HEK293 (cell line): ENCODE results near the gene RAP2A.

Experiments used
- GFI1B ChIP-seq: fragments of 450-650 bp; formaldehyde crosslinking; IDR thresholded peaks from 2 replicates; pipeline ENCODE4 v1.5.1; 2016; ENCODE audit warnings: missing biosample characterization, missing genetic modification characterization
- IKZF3 ChIP-seq: fragments of 450-650 bp; IDR thresholded peaks from 2 replicates; pipeline ENCODE4 v1.5.0; 2018; ENCODE audit warnings: missing biosample characterization, mild to moderate bottlenecking, missing genetic modification characterization, moderate library complexity
- MEIS1 ChIP-seq: sonication (generic); formaldehyde crosslinking; IDR thresholded peaks from 2 replicates; pipeline ENCODE4 v1.8.1; 2022; ENCODE audit warnings: missing genetic modification reagents, mild to moderate bottlenecking, borderline replicate concordance
- OSR2 ChIP-seq: fragments of 450-650 bp; formaldehyde crosslinking; IDR thresholded peaks from 2 replicates; pipeline ENCODE4 v1.5.1; 2016; ENCODE audit warnings: missing biosample characterization, missing genetic modification characterization
- RBAK ChIP-seq: fragments of 450-650 bp; formaldehyde crosslinking; IDR thresholded peaks from 2 replicates; pipeline ENCODE4 v1.5.1; 2016; ENCODE audit warnings: missing biosample characterization, missing genetic modification characterization
- SCRT1 ChIP-seq: fragments of 450-650 bp; formaldehyde crosslinking; IDR thresholded peaks from 2 replicates; pipeline ENCODE4 v1.5.1; 2016; ENCODE audit warnings: missing biosample characterization, missing genetic modification characterization, borderline replicate concordance
- SETDB1 ChIP-seq: IDR thresholded peaks from one replicate; pipeline ENCODE4 v1.6.1; 2017; ENCODE audit warnings: mild to moderate bottlenecking, low read length, moderate library complexity, mixed read lengths; ENCODE audit not compliant: insufficient read length
- TCF7L2 ChIP-seq: IDR thresholded peaks from 2 replicates; pipeline ENCODE4 v1.6.1; 2011; ENCODE audit warnings: low read depth, mild to moderate bottlenecking, inconsistent platforms, low read length, moderate library complexity, borderline replicate concordance
- TRIM28 ChIP-seq: IDR thresholded peaks from 2 replicates; pipeline ENCODE4 v1.6.1; 2011; ENCODE audit warnings: low read length, control low read depth, borderline replicate concordance
- ZBTB1 ChIP-seq: fragments of 450-650 bp; formaldehyde crosslinking; IDR thresholded peaks from 2 replicates; pipeline ENCODE4 v1.5.1; 2016; ENCODE audit warnings: missing biosample characterization, missing genetic modification characterization
- ZBTB8A ChIP-seq: fragments of 450-650 bp; formaldehyde crosslinking; IDR thresholded peaks from 2 replicates; pipeline ENCODE4 v1.5.1; 2016; ENCODE audit warnings: missing biosample characterization, missing genetic modification characterization
- ZFP3 ChIP-seq: fragments of 450-650 bp; formaldehyde crosslinking; IDR thresholded peaks from 2 replicates; pipeline ENCODE4 v1.5.1; 2016; ENCODE audit warnings: low read depth, missing biosample characterization, missing genetic modification characterization
- ZNF112 ChIP-seq: fragments of 450-650 bp; formaldehyde crosslinking; IDR thresholded peaks from 2 replicates; pipeline ENCODE4 v1.5.0; 2017; ENCODE audit warnings: missing biosample characterization, missing genetic modification characterization
- ZNF175 ChIP-seq: fragments of 450-650 bp; formaldehyde crosslinking; IDR thresholded peaks from 2 replicates; pipeline ENCODE4 v1.5.1; 2016; ENCODE audit warnings: missing biosample characterization, missing genetic modification characterization
- ZNF292 ChIP-seq: fragments of 450-650 bp; formaldehyde crosslinking; IDR thresholded peaks from 2 replicates; pipeline ENCODE4 v1.5.1; 2016; ENCODE audit warnings: low read depth, missing biosample characterization, missing genetic modification characterization, borderline replicate concordance
- ZNF548 ChIP-seq: fragments of 450-650 bp; formaldehyde crosslinking; IDR thresholded peaks from 2 replicates; pipeline ENCODE4 v1.5.1; 2016; ENCODE audit warnings: missing biosample characterization, missing genetic modification characterization
- ZNF560 ChIP-seq: fragments of 450-650 bp; formaldehyde crosslinking; IDR thresholded peaks from 2 replicates; pipeline ENCODE4 v1.5.1; 2017; ENCODE audit warnings: missing biosample characterization, missing genetic modification characterization, borderline replicate concordance
- ZNF621 ChIP-seq: fragments of 450-650 bp; formaldehyde crosslinking; IDR thresholded peaks from 2 replicates; pipeline ENCODE4 v1.5.1; 2017; ENCODE audit warnings: missing biosample characterization, missing genetic modification characterization
- ZNF624 ChIP-seq: fragments of 450-650 bp; formaldehyde crosslinking; IDR thresholded peaks from 2 replicates; pipeline ENCODE4 v1.5.1; 2017; ENCODE audit warnings: missing biosample characterization, missing genetic modification characterization
- ZNF76 ChIP-seq: fragments of 450-650 bp; formaldehyde crosslinking; IDR thresholded peaks from 2 replicates; pipeline ENCODE4; 2016; ENCODE audit warnings: low read depth, missing biosample characterization, missing genetic modification characterization, borderline replicate concordance
- ZNF777 ChIP-seq: fragments of 450-650 bp; formaldehyde crosslinking; IDR thresholded peaks from 2 replicates; pipeline ENCODE4 v1.5.1; 2017; ENCODE audit warnings: missing biosample characterization, missing genetic modification characterization, borderline replicate concordance
- ZSCAN23 ChIP-seq: fragments of 450-650 bp; formaldehyde crosslinking; IDR thresholded peaks from 2 replicates; pipeline ENCODE4 v1.5.1; 2016; ENCODE audit warnings: missing biosample characterization, missing genetic modification characterization
- TF ChIP-seq, protein P1 (sequence below): fragments of 450-650 bp; formaldehyde crosslinking; IDR thresholded peaks from 2 replicates; pipeline ENCODE4 v1.5.1; 2016; ENCODE audit warnings: missing biosample characterization, missing genetic modification characterization
- TF ChIP-seq, protein P2 (sequence below): sonication (generic); formaldehyde crosslinking; IDR thresholded peaks from 2 replicates; pipeline ENCODE4 v1.8.1; 2022; ENCODE audit warnings: mild to moderate bottlenecking, moderate library complexity, missing genetic modification reagents
- TF ChIP-seq, protein P3 (sequence below): fragments of 450-650 bp; formaldehyde crosslinking; IDR thresholded peaks from 2 replicates; pipeline ENCODE4 v1.5.0; 2017; ENCODE audit warnings: missing biosample characterization, missing genetic modification characterization, borderline replicate concordance
- TF ChIP-seq, protein P4 (sequence below): fragments of 450-650 bp; formaldehyde crosslinking; IDR thresholded peaks from 2 replicates; pipeline ENCODE4 v1.5.1; 2016; ENCODE audit warnings: missing biosample characterization, missing genetic modification characterization
- TF ChIP-seq, protein P5 (sequence below): fragments of 450-650 bp; formaldehyde crosslinking; IDR thresholded peaks from 2 replicates; pipeline ENCODE4 v1.5.1; 2016; ENCODE audit warnings: missing biosample characterization, missing genetic modification characterization
- TF ChIP-seq, protein P6 (sequence below): fragments of 450-650 bp; formaldehyde crosslinking; IDR thresholded peaks from 2 replicates; pipeline ENCODE4 v1.5.1; 2016; ENCODE audit warnings: missing biosample characterization, missing genetic modification characterization

RAP2A gene

DNA sequence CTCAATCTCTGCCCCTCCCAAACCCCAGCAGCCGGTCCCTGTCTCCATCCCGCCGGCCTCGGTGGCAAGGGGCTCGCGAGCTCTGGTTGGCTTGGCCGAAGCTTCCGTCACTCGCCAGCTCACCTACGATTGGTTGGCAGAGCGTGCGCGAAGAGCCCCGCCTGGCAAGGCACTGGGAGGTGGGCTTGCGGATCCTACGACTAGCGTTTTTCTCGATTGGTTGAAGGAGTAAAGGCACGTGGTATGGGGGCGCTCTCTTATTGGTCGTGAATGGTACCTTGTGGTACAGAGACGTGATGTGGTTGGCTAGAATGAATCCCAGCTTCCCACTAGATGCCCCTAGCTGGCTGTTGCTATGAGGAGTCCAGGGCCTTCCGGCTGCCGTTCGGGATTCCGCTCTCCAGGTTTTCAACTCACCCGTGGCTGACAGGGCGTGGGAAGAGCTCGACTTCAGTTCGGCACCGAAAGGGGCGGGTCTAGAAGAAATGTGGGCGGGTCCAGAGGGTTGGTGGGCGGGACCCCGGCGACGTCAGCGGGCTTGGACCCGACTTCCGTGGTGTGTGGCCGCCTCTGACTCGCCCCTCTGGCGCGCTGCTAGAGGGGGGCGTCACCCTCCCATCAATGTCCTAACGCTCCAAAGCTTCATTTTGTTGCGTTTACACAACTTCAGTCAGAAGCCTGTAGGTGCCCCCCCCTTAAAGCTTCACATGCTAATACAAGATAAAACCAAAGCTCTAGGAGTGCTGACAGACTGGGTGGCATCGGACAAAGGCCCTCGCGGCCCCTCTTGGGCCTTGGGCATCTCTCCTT is 847 bp upstream of the RAP2A start (continued):
- peak; percentile 88 for TF ChIP-seq SETDB1
- no peak for TF ChIP-seq ZNF621 (tag by site-specific recombination)
- TF ChIP-seq SCRT1 (tag by site-specific recombination), result no peak
- TF ChIP-seq TRIM28, result peak; percentile 71; the same call in 1 of the 2 replicates
- TF ChIP-seq ZSCAN23 (tag by site-specific recombination), result no peak
- TF ChIP-seq ZBTB1 (tag by site-specific recombination), result no peak
- no peak for TF ChIP-seq RBAK (tag by site-specific recombination)
- TF ChIP-seq, protein P1, sequence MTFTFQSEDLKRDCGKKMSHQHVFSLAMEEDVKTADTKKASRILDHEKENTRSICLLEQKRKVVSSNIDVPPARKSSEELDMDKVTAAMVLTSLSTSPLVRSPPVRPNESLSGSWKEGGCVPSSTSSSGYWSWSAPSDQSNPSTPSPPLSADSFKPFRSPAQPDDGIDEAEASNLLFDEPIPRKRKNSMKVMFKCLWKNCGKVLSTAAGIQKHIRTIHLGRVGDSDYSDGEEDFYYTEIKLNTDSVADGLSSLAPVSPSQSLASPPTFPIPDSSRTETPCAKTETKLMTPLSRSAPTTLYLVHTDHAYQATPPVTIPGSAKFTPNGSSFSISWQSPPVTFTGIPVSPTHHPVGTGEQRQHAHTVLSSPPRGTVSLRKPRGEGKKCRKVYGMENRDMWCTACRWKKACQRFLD, result no peak
- TF ChIP-seq, protein P2, sequence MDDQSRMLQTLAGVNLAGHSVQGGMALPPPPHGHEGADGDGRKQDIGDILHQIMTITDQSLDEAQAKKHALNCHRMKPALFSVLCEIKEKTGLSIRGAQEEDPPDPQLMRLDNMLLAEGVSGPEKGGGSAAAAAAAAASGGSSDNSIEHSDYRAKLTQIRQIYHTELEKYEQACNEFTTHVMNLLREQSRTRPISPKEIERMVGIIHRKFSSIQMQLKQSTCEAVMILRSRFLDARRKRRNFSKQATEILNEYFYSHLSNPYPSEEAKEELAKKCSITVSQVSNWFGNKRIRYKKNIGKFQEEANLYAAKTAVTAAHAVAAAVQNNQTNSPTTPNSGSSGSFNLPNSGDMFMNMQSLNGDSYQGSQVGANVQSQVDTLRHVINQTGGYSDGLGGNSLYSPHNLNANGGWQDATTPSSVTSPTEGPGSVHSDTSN (CRISPR knock-in tag), result no peak
- TF ChIP-seq ZNF624 (tag by site-specific recombination), result no peak
- no peak for TF ChIP-seq ZNF175 (tag by site-specific recombination)
- TF ChIP-seq ZNF548, result no peak
- TF ChIP-seq GFI1B, result no peak
- TF ChIP-seq, protein P3, sequence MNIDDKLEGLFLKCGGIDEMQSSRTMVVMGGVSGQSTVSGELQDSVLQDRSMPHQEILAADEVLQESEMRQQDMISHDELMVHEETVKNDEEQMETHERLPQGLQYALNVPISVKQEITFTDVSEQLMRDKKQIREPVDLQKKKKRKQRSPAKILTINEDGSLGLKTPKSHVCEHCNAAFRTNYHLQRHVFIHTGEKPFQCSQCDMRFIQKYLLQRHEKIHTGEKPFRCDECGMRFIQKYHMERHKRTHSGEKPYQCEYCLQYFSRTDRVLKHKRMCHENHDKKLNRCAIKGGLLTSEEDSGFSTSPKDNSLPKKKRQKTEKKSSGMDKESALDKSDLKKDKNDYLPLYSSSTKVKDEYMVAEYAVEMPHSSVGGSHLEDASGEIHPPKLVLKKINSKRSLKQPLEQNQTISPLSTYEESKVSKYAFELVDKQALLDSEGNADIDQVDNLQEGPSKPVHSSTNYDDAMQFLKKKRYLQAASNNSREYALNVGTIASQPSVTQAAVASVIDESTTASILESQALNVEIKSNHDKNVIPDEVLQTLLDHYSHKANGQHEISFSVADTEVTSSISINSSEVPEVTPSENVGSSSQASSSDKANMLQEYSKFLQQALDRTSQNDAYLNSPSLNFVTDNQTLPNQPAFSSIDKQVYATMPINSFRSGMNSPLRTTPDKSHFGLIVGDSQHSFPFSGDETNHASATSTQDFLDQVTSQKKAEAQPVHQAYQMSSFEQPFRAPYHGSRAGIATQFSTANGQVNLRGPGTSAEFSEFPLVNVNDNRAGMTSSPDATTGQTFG (tag by site-specific recombination), result no peak
- TF ChIP-seq, protein P4, sequence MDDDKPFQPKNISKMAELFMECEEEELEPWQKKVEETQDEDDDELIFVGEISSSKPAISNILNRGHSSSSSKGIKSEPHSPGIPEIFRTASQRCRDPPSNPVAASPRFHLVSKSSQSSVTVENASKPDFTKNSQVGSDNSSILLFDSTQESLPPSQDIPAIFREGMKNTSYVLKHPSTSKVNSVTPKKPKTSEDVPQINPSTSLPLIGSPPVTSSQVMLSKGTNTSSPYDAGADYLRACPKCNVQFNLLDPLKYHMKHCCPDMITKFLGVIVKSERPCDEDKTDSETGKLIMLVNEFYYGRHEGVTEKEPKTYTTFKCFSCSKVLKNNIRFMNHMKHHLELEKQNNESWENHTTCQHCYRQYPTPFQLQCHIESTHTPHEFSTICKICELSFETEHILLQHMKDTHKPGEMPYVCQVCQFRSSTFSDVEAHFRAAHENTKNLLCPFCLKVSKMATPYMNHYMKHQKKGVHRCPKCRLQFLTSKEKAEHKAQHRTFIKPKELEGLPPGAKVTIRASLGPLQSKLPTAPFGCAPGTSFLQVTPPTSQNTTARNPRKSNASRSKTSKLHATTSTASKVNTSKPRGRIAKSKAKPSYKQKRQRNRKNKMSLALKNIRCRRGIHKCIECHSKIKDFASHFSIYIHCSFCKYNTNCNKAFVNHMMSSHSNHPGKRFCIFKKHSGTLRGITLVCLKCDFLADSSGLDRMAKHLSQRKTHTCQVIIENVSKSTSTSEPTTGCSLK (tag by site-specific recombination), result no peak
- TF ChIP-seq, protein P5, sequence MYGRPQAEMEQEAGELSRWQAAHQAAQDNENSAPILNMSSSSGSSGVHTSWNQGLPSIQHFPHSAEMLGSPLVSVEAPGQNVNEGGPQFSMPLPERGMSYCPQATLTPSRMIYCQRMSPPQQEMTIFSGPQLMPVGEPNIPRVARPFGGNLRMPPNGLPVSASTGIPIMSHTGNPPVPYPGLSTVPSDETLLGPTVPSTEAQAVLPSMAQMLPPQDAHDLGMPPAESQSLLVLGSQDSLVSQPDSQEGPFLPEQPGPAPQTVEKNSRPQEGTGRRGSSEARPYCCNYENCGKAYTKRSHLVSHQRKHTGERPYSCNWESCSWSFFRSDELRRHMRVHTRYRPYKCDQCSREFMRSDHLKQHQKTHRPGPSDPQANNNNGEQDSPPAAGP (tag by site-specific recombination), result no peak; the same call in 1 of the 2 replicates
- TF ChIP-seq ZBTB8A, result 0 out of 2 replicates have a peak, but pooled peaks have one; percentile 60
- no peak for TF ChIP-seq MEIS1 (CRISPR knock-in tag)
- TF ChIP-seq ZNF777 (tag by site-specific recombination), result no peak
- TF ChIP-seq IKZF3 (tag by site-specific recombination), result no peak
- no peak; the same call in 1 of the 2 replicates for TF ChIP-seq OSR2 (tag by site-specific recombination)
- no peak for TF ChIP-seq TCF7L2
- no peak for TF ChIP-seq ZFP3 (tag by site-specific recombination)
- no peak for TF ChIP-seq ZNF112 (tag by site-specific recombination)
- peak; percentile 66; the same call in 1 of the 2 replicates for TF ChIP-seq ZNF76
- no peak for TF ChIP-seq ZNF292 (tag by site-specific recombination)
- TF ChIP-seq, protein P6, sequence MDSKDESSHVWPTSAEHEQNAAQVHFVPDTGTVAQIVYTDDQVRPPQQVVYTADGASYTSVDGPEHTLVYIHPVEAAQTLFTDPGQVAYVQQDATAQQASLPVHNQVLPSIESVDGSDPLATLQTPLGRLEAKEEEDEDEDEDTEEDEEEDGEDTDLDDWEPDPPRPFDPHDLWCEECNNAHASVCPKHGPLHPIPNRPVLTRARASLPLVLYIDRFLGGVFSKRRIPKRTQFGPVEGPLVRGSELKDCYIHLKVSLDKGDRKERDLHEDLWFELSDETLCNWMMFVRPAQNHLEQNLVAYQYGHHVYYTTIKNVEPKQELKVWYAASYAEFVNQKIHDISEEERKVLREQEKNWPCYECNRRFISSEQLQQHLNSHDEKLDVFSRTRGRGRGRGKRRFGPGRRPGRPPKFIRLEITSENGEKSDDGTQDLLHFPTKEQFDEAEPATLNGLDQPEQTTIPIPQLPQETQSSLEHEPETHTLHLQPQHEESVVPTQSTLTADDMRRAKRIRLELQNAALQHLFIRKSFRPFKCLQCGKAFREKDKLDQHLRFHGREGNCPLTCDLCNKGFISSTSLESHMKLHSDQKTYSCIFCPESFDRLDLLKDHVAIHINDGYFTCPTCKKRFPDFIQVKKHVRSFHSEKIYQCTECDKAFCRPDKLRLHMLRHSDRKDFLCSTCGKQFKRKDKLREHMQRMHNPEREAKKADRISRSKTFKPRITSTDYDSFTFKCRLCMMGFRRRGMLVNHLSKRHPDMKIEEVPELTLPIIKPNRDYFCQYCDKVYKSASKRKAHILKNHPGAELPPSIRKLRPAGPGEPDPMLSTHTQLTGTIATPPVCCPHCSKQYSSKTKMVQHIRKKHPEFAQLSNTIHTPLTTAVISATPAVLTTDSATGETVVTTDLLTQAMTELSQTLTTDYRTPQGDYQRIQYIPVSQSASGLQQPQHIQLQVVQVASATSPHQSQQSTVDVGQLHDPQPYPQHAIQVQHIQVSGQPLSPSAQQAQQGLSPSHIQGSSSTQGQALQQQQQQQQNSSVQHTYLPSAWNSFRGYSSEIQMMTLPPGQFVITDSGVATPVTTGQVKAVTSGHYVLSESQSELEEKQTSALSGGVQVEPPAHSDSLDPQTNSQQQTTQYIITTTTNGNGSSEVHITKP (tag by site-specific recombination), result 0 out of 2 replicates have a peak, but pooled peaks have one; percentile 7
- no peak for TF ChIP-seq ZNF560 (tag by site-specific recombination)
